Caco-2 (cell line): ENCODE measurements around the gene NRP2. TPM values are rescaled to one million over a fixed set of nuclear protein-coding genes. Genes with fewer than 3 reads are reported as not detected.

Source experiments
- BruUV-seq: library from RNA; stranded (reverse); fragments of 400-500 nt; replicated peaks from 2 replicates; lab custom pipeline; 2021; lab: Mats Ljungman, UMichigan
- CTCF ChIA-PET: fragments of 300-600 bp; sonication (Branson Sonifier 250); formaldehyde crosslinking; loops from one replicate; lab custom pipeline; 2022; ENCODE audit warnings: antibody characterized with exemption; lab: Charles Lee
- POLR2A ChIA-PET: fragments of 300-600 bp; sonication (Branson Sonifier 250); formaldehyde crosslinking; loops from one replicate; lab custom pipeline; 2022; ENCODE audit warnings: antibody characterized with exemption; lab: Charles Lee
- DNase-seq, 2 experiments: peaks; one replicate each; pipeline versions ENCODE4 v3.0.0 to v3.0.0-alpha.2; 2020 to 2022
- H3K27me3 ChIP-seq: replicated peaks from 2 replicates; pipeline ENCODE4 v1.6.0; 2011; ENCODE audit warnings: low read length; ENCODE audit not compliant: control insufficient read depth, insufficient read depth
- H3K36me3 ChIP-seq: 2 replicates; pipeline ENCODE4 v1.5.1; 2011; ENCODE audit warnings: low read length; ENCODE audit not compliant: control insufficient read depth, insufficient read depth
- H3K4me1 ChIP-seq: fragments of 250-450 bp; sonication (Bioruptor Pico); 2 replicates; pipeline ENCODE4 v1.5.1; 2020; ENCODE audit warnings: mild to moderate bottlenecking
- H3K4me3 ChIP-seq: 2 replicates; pipeline ENCODE4 v1.5.1; 2011; ENCODE audit warnings: low read depth, mild to moderate bottlenecking, control low read depth, low read length
- H3K9me3 ChIP-seq: fragments of 250-450 bp; sonication (Bioruptor Pico); 2 replicates; pipeline ENCODE4 v1.5.1; 2020; ENCODE audit warnings: mild to moderate bottlenecking, moderate library complexity
- H3K27ac Mint-ChIP-seq: one replicate; pipeline ENCODE4 v1.8.0; 2022; ENCODE audit warnings: mixed read lengths; ENCODE audit not compliant: unreplicated experiment
- H3K27me3 Mint-ChIP-seq: one replicate; pipeline ENCODE4 v1.8.0; 2022; ENCODE audit warnings: mixed read lengths; ENCODE audit not compliant: insufficient read depth, unreplicated experiment
- H3K36me3 Mint-ChIP-seq: one replicate; pipeline ENCODE4 v1.8.0; 2022; ENCODE audit warnings: mild to moderate bottlenecking, mixed read lengths; ENCODE audit not compliant: insufficient read depth, unreplicated experiment
- H3K4me1 Mint-ChIP-seq: one replicate; pipeline ENCODE4 v1.8.0; 2022; ENCODE audit warnings: low read depth, mixed read lengths; ENCODE audit not compliant: unreplicated experiment
- H3K4me3 Mint-ChIP-seq: one replicate; pipeline ENCODE4 v1.8.0; 2022; ENCODE audit warnings: mild to moderate bottlenecking, moderate library complexity, mixed read lengths; ENCODE audit not compliant: unreplicated experiment
- H3K9me3 Mint-ChIP-seq: one replicate; pipeline ENCODE4 v1.8.0; 2022; ENCODE audit warnings: mixed read lengths; ENCODE audit not compliant: unreplicated experiment
- CTCF ChIP-seq, 2 experiments: fragments of 200-600 bp in 1 of 2; IDR thresholded peaks; 1 replicate in 1 of 2; 2 replicates in 1 of 2; pipeline versions ENCODE4 v1.5.1 to v1.8.0; 2011 to 2022; ENCODE audit warnings: antibody characterized with exemption in 1 of 2, control low read depth in 1 of 2, inconsistent platforms in 1 of 2, low read depth in 1 of 2, low read length in 1 of 2, mild to moderate bottlenecking in 1 of 2, moderate library complexity in 1 of 2; ENCODE audit not compliant: insufficient read depth in 1 of 2, severe bottlenecking in 1 of 2, unreplicated experiment in 1 of 2
- intact Hi-C: fragments of 100-400 bp; cut with micrococcal nuclease; formaldehyde crosslinking; loops from one replicate; pipeline ENCODE4 v1.10.0; 2022; ENCODE audit not compliant: unreplicated experiment
- total RNA-seq: library from RNA; stranded (reverse); gene quantifications from 2 replicates; pipeline ENCODE4 v1.2.3, GENCODE V29; 2022

NRP2 gene
- total RNA-seq, 1 experiment from 2014 or later, result 96.9 TPM

GRCh38 chr2:205655779-205656456 lies 26.4 kb upstream of the NRP2 start:
- Mint-ChIP-seq H3K27ac (no peak overlapping the region), H3K36me3 (no peaks in the 10 kb centered on the region), H3K4me3 (no peak overlapping the region), H3K9me3 (no peaks in the 10 kb centered on the region), H3K27me3 (no peaks in the 10 kb centered on the region), H3K4me1 (no peaks in the 10 kb centered on the region)
- no peak for DNase-seq
- no peaks in the 10 kb centered on the region for H3K4me1 ChIP-seq
- H3K9me3 ChIP-seq, result no peaks in the 10 kb centered on the region
- no peaks in the 10 kb centered on the region for H3K27me3 ChIP-seq
- H3K36me3 ChIP-seq, result no peaks in the 10 kb centered on the region
- no TSS peak for BruUV-seq
- ChIA-PET CTCF (no interaction called here), POLR2A (no interaction called here)
- no peak for TF ChIP-seq CTCF (IDR thresholded peaks at IDR 0.05; ENCODE audit: insufficient read depth in 1 of 2, low read depth in 1 of 2, low read length in 1 of 2, severe bottlenecking in 1 of 2, unreplicated experiment in 1 of 2)
- intact Hi-C loops, result no loop called here
- no peak overlapping the region for H3K4me3 ChIP-seq

DNA sequence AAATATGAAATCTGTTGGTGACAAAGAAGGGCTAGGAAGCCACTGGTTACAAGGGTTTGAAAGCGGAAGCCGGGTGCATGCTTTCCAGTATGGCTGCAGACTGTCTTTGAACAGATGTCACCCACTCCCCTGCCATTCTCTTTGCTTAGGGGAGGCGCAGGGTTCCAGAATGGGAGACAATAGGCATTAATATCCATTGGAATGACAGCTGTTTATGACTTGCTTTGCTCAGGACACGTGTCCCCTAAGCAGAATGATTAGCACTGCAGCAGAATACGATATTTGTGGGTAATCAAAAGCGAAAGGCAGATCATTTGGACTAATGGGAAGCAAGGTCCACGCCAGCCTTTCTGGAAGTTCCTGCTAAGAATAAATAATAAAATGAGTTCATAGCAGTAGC lies 25.8 kb upstream of the NRP2 start:
- BruUV-seq, result no TSS peak
- Histone ChIP-seq H3K9me3 (no peaks in the 10 kb centered on the region), H3K36me3 (no peaks in the 10 kb centered on the region), H3K4me3 (no peak overlapping the region), H3K27me3 (no peaks in the 10 kb centered on the region), H3K4me1 (no peaks in the 10 kb centered on the region)
- intact Hi-C loops, result no loop called here
- ChIA-PET POLR2A (no interaction called here), CTCF (no interaction called here)
- no peaks in the 10 kb centered on the region for H3K36me3 Mint-ChIP-seq
- no peak for TF ChIP-seq CTCF (IDR thresholded peaks at IDR 0.05; ENCODE audit: insufficient read depth in 1 of 2, low read depth in 1 of 2, low read length in 1 of 2, severe bottlenecking in 1 of 2, unreplicated experiment in 1 of 2)
- no peak for DNase-seq
- H3K27me3 Mint-ChIP-seq, result no peaks in the 10 kb centered on the region
- no peaks in the 10 kb centered on the region for H3K4me1 Mint-ChIP-seq
- H3K9me3 Mint-ChIP-seq, result no peaks in the 10 kb centered on the region
- no peak overlapping the region for H3K27ac Mint-ChIP-seq
- H3K4me3 Mint-ChIP-seq, result no peak overlapping the region

DNA sequence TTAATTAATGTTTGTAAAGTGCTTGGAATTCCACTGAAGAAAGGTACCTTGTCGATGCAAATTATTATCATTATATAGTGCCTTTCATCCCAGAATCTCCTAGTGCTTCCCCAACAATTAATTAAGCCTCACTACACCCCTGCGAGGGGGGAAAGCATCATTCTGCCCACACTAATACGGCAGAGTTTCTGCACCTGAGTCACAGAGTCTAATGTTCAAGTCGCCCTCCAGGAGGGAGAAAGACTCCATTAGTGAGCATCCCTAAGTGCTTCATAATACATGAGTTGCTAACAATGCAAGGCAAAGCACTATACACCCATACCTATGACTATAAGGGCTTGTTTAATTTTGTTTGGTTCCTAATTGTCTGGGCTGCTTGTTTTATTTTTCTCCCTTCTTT lies 25.4 kb upstream of the NRP2 start:
- BruUV-seq, result no TSS peak
- no peaks in the 10 kb centered on the region for H3K27me3 Mint-ChIP-seq

More for the DNA sequence above, 25.4 kb upstream of the NRP2 start:
- Histone ChIP-seq H3K27me3 (no peaks in the 10 kb centered on the region), H3K4me3 (no peak overlapping the region), H3K36me3 (no peaks in the 10 kb centered on the region), H3K4me1 (no peaks in the 10 kb centered on the region), H3K9me3 (no peaks in the 10 kb centered on the region)
- CTCF ChIA-PET, result no interaction called here
- H3K4me1 Mint-ChIP-seq, result no peaks in the 10 kb centered on the region
- intact Hi-C loops, result no loop called here
- H3K27ac Mint-ChIP-seq, result no peak overlapping the region
- H3K36me3 Mint-ChIP-seq, result no peaks in the 10 kb centered on the region
- POLR2A ChIA-PET, result no interaction called here
- H3K4me3 Mint-ChIP-seq, result no peak overlapping the region
- DNase-seq, result no peak
- H3K9me3 Mint-ChIP-seq, result no peaks in the 10 kb centered on the region
- TF ChIP-seq CTCF (IDR thresholded peaks at IDR 0.05; ENCODE audit: insufficient read depth in 1 of 2, low read depth in 1 of 2, low read length in 1 of 2, severe bottlenecking in 1 of 2, unreplicated experiment in 1 of 2), result no peak
